Activated CD4-positive, alpha-beta T cell treated with anti-CD3 and anti-CD28 coated beads for 36 hours (primary cell): ENCODE results near the gene ZBTB42. TPM values are rescaled to one million over a fixed set of nuclear protein-coding genes. Genes with fewer than 3 reads are reported as not detected.
"Not testable (repeated sequence)": the region's sequence is repeated elsewhere in the genome, so short reads cannot be mapped to it uniquely, and the experiment has no call there.

Experiments
- ATAC-seq: fragments of 200-7000 bp; cut with Tn5 transposase; one replicate; pipeline ENCODE4 v1.10.0; 2021; ENCODE audit warnings: mild to moderate bottlenecking, moderate library complexity
- CTCF ChIA-PET: fragments of 350-600 bp; sonication (Branson Sonifier 250); formaldehyde crosslinking; loops from one replicate; lab custom pipeline; 2021; ENCODE audit warnings: antibody characterized with exemption; lab: Charles Lee
- POLR2A ChIA-PET: fragments of 350-600 bp; sonication (Branson Sonifier 250); formaldehyde crosslinking; loops from one replicate; lab custom pipeline; 2021; ENCODE audit warnings: antibody characterized with exemption, inconsistent platforms; lab: Charles Lee
- DNase-seq: peaks from one replicate; pipeline ENCODE4 v3.0.0-alpha.2; 2020
- H3K27ac Mint-ChIP-seq: one replicate; pipeline ENCODE4 v1.8.0; 2021; ENCODE audit warnings: mixed read lengths
- H3K27me3 Mint-ChIP-seq: one replicate; pipeline ENCODE4 v1.8.0; 2021; ENCODE audit warnings: mixed read lengths
- H3K36me3 Mint-ChIP-seq: one replicate; pipeline ENCODE4 v1.8.0; 2021; ENCODE audit warnings: low read depth, mixed read lengths
- H3K4me1 Mint-ChIP-seq: one replicate; pipeline ENCODE4 v1.8.0; 2021; ENCODE audit warnings: mixed read lengths
- H3K4me3 Mint-ChIP-seq: one replicate; pipeline ENCODE4 v1.8.0; 2021; ENCODE audit warnings: mild to moderate bottlenecking, moderate library complexity, mixed read lengths
- H3K9me3 Mint-ChIP-seq: one replicate; pipeline ENCODE4 v1.8.0; 2021; ENCODE audit warnings: low read depth, mixed read lengths
- intact Hi-C, 2 experiments: fragments of 100-400 bp; cut with DNase I in 1 of 2; cut with micrococcal nuclease in 1 of 2; formaldehyde crosslinking; loops; one replicate each; pipeline versions ENCODE4 v1.14.2 to v1.15.1; 2022 to 2024; cut with DNase I, micrococcal nuclease
- total RNA-seq, 2 experiments: library from RNA; stranded (reverse); gene quantifications; one replicate each; pipeline ENCODE4 v1.2.3, GENCODE V29; 2021

The ZBTB42 gene
- total RNA-seq, 2 experiments from 2014 or later = 1.5 to 2.0 TPM

- intact Hi-C loops = no loop called here
- Mint-ChIP-seq H3K9me3 (no peaks in the 10 kb centered on the region), H3K27ac (no peak overlapping the region), H3K36me3 (no peaks in the 10 kb centered on the region), H3K4me1 (peaks cover 10% of the 10 kb centered on the region), H3K27me3 (no peaks in the 10 kb centered on the region), H3K4me3 (no peak overlapping the region)
- no peak for ATAC-seq
- DNase-seq = no peak
- ChIA-PET POLR2A (no interaction called here), CTCF (no interaction called here)
These were observed 5.2 kb downstream of the ZBTB42 start for GRCh38 chr14:104805941-104806624.

- DNase-seq = no peak
- CTCF ChIA-PET = no interaction called here
- no peak overlapping the region for H3K27ac Mint-ChIP-seq
- H3K27me3 Mint-ChIP-seq = no peaks in the 10 kb centered on the region
- peaks cover 6% of the 10 kb centered on the region for H3K4me1 Mint-ChIP-seq
- no peak overlapping the region for H3K4me3 Mint-ChIP-seq
- intact Hi-C loops = no loop called here
- POLR2A ChIA-PET = no interaction called here
- H3K9me3 Mint-ChIP-seq = no peaks in the 10 kb centered on the region
- H3K36me3 Mint-ChIP-seq = no peaks in the 10 kb centered on the region
- ATAC-seq = no peak
These were observed 5.9 kb downstream of the ZBTB42 start for GRCh38 chr14:104806625-104807465.

- Mint-ChIP-seq H3K27me3 (no peaks in the 10 kb centered on the region), H3K4me1 (no peaks in the 10 kb centered on the region), H3K36me3 (no peaks in the 10 kb centered on the region), H3K27ac (no peak overlapping the region), H3K9me3 (no peaks in the 10 kb centered on the region), H3K4me3 (no peak overlapping the region)
- ATAC-seq (no peak), DNase-seq (no peak)
- CTCF ChIA-PET = no interaction called here
- intact Hi-C loops = no loop called here
- POLR2A ChIA-PET = interaction anchor here (0.6 kb wide), 1 partner anchor 45 kb away, joined by 6 read pairs; no protein-coding TSS in a partner anchor
These were observed 7.6 kb downstream of the ZBTB42 start for GRCh38 chr14:104808456-104808855.

GRCh38 chr14:104810316-104810715, 9.4 kb downstream of the ZBTB42 start:
- ATAC-seq (no peak), DNase-seq (no peak)
- H3K36me3 Mint-ChIP-seq = no peaks in the 10 kb centered on the region
- no peak overlapping the region for H3K27ac Mint-ChIP-seq
- intact Hi-C loops = no loop called here
- POLR2A ChIA-PET = no interaction called here
- no peaks in the 10 kb centered on the region for H3K9me3 Mint-ChIP-seq
- H3K27me3 Mint-ChIP-seq = no peaks in the 10 kb centered on the region
- H3K4me3 Mint-ChIP-seq = no peak overlapping the region
- H3K4me1 Mint-ChIP-seq = peaks cover 10% of the 10 kb centered on the region
- CTCF ChIA-PET = no interaction called here

GRCh38 chr14:104813286-104813685, 12.4 kb downstream of the ZBTB42 start:
- ChIA-PET POLR2A (interaction anchor here (0.6 kb wide), 1 partner anchor 31 kb away, joined by 9 read pairs; no protein-coding TSS in a partner anchor), CTCF (interaction anchor here (0.7 to 1.3 kb wide), 4 partner anchors 15 to 162 kb away, joined by 3 read pairs; no protein-coding TSS in a partner anchor)
- no peak overlapping the region for H3K4me3 Mint-ChIP-seq
- no peak overlapping the region for H3K27ac Mint-ChIP-seq
- intact Hi-C loops = no loop called here
- H3K4me1 Mint-ChIP-seq = peaks cover 10% of the 10 kb centered on the region
- H3K27me3 Mint-ChIP-seq = no peaks in the 10 kb centered on the region
- no peaks in the 10 kb centered on the region for H3K9me3 Mint-ChIP-seq
- H3K36me3 Mint-ChIP-seq = peaks cover 8% of the 10 kb centered on the region
- no peak for DNase-seq
- ATAC-seq = no peak

DNA sequence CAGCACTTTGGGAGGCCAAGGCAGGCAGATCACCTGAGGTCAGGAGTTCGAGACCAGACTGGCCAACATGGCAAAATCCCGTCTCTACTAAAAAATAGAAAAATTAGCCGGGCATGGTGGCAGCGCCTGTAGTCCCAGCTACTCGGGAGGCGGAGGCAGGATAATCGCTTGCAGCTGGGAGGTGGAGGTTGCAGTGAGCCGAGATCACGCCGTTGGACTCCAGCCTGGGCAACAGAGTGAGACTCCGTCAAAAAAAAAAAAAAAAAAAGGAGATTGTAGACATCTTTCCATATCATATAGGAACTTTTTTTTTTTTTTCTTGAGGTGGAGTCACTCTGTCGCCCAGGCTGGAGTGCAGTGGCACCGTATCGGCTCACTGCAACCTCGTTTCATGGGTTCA, 13.8 kb downstream of the ZBTB42 start:
- H3K9me3 Mint-ChIP-seq, CTCF ChIA-PET, H3K27me3 Mint-ChIP-seq, intact Hi-C loops, DNase-seq, ATAC-seq, H3K4me1 Mint-ChIP-seq: not testable (repeated sequence)
- Mint-ChIP-seq H3K4me3 (peak overlapping the region; percentile 90), H3K36me3 (peaks cover 10% of the 10 kb centered on the region), H3K27ac (peak overlapping the region; percentile 89)
- POLR2A ChIA-PET = interaction anchor here (0.7 kb wide), 1 partner anchor 16 kb away, joined by 4 read pairs; no protein-coding TSS in a partner anchor

- Mint-ChIP-seq H3K9me3 (no peaks in the 10 kb centered on the region), H3K4me1 (peaks cover 10% of the 10 kb centered on the region), H3K4me3 (peak overlapping the region; percentile 90), H3K36me3 (peaks cover 10% of the 10 kb centered on the region), H3K27me3 (no peaks in the 10 kb centered on the region), H3K27ac (peak overlapping the region; percentile 93)
- intact Hi-C loops = no loop called here
- POLR2A ChIA-PET = no interaction called here
- no peak for ATAC-seq
- DNase-seq = no peak
- CTCF ChIA-PET = no interaction called here
These were observed 15.6 kb downstream of the ZBTB42 start for GRCh38 chr14:104816616-104816884.

DNA sequence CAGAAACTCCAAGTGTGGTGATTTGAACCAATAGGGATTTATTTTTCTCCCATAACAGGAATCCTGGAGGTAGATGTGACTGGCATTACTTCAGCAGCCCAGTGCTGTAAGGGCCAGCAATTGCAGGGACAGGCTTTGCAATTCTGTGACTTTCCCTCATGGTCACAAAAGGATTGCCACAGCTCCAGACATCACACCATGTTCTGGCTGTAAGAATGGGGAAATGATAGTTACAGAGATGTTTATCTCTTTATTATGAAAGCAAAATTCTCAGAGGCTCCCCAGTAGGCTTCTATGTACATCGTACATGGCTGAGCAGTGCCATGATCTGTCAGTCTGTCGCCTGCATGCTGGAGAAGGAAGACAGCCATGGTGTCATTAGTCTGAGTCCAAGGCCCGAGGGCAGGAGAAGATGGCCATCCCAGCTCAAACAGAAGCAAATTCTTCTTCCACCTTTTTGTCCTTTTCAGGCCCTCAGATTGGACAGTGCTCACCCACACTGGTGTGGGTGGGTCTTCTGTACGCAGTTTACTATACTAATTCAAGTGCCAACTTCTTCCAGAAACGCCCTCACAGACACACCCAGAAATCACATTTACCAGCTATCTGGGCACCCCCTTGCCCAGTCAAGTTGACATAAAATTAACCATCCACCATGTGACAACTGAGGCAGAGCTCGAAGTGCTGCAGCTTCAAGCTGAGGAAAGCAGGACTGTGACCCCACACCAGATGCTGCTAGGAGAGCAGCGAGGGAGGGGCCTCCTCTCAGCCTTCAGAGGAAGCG, 17.2 kb downstream of the ZBTB42 start:
- Mint-ChIP-seq H3K27ac (no peak overlapping the region), H3K9me3 (no peaks in the 10 kb centered on the region), H3K36me3 (peaks cover 10% of the 10 kb centered on the region), H3K27me3 (no peaks in the 10 kb centered on the region), H3K4me1 (peaks cover 10% of the 10 kb centered on the region), H3K4me3 (no peak overlapping the region)
- CTCF ChIA-PET = interaction anchor here (0.7 to 1.7 kb wide), 5 partner anchors 9 to 66 kb away, joined by 3 to 5 read pairs (median 3); partner anchors contain the start of gene SIVA1
- POLR2A ChIA-PET = interaction anchor here (0.7 kb wide), 1 partner anchor 162 kb away, joined by 3 read pairs; no protein-coding TSS in a partner anchor
- ATAC-seq (no peak), DNase-seq (no peak)
- intact Hi-C loops = no loop called here

DNA sequence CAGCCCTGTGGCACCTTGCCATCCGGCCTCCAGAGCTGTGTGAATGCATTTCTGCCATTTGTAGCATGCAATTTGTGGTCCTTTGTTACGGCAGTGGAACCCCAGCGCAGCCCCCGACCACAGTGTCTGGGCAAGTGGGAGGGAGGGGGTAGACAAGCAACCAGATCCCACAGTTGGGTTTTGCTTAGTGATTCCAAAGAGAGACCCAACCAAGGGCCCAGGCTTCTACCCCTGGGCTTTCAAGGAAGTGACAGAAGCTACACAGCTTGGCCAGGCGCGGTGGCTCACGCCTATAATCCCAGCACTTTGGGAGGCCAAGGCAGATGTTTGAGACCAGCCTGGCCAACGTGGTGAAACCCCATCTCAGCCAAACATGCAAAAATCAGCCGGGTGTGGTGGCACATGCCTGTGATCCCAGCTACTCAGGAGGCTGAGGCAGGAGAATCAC, 17.8 kb downstream of the ZBTB42 start:
- peaks cover 8% of the 10 kb centered on the region for H3K4me1 Mint-ChIP-seq
- H3K27ac Mint-ChIP-seq = no peak overlapping the region
- peaks cover 10% of the 10 kb centered on the region for H3K36me3 Mint-ChIP-seq
- no peak for DNase-seq
- no peak for ATAC-seq
- ChIA-PET POLR2A (no interaction called here), CTCF (interaction anchor here (0.9 to 1.7 kb wide), 4 partner anchors 8 to 66 kb away, joined by 3 to 5 read pairs (median 4); no protein-coding TSS in a partner anchor)
- H3K4me3 Mint-ChIP-seq = no peak overlapping the region
- no peaks in the 10 kb centered on the region for H3K9me3 Mint-ChIP-seq
- intact Hi-C loops = no loop called here
- H3K27me3 Mint-ChIP-seq = no peaks in the 10 kb centered on the region

- Mint-ChIP-seq H3K36me3 (peaks cover 10% of the 10 kb centered on the region), H3K27ac (no peak overlapping the region), H3K9me3 (peaks cover under 1% of the 10 kb centered on the region), H3K4me1 (peaks cover 4% of the 10 kb centered on the region), H3K4me3 (no peak overlapping the region), H3K27me3 (peaks cover under 1% of the 10 kb centered on the region)
- ATAC-seq (no peak), DNase-seq (no peak)
- POLR2A ChIA-PET = no interaction called here
- CTCF ChIA-PET = interaction anchor here (0.6 to 1.7 kb wide), 3 partner anchors 51 to 86 kb away, joined by 3 to 5 read pairs (median 4); no protein-coding TSS in a partner anchor
- intact Hi-C loops = no loop called here
These were observed 18.5 kb downstream of the ZBTB42 start for GRCh38 chr14:104819361-104819781.

DNA sequence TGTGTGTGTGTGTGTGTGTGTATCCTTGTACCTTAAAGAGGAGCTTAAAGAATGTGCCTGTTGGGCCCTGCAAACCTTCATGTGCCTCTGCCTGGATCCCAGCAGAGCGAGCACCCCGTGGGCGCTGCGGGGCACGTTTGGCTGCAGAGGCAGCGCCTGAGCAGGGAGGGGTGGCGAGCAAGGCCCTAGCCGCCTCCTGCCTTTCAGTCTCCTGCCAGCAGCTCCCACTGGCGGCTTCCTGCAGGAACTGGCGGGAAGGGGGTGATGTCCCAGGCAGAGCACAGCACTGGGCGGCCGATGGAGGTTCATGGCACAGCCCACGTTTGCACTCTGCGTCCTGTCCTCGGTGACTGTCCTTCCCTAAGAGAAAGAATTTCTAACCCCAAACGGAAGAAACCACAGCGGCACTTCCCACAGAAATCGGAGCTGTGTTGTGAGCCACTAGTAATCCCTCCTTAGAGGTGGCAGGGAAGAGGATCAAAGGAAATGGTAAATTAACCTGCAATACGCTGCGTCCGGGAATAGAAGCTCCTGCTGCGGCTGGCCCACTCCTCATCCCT, 19.8 kb downstream of the ZBTB42 start:
- ATAC-seq (no peak), DNase-seq (no peak)
- Mint-ChIP-seq H3K4me3 (no peak overlapping the region), H3K27me3 (peaks cover 11% of the 10 kb centered on the region), H3K36me3 (peaks cover 10% of the 10 kb centered on the region), H3K4me1 (peaks cover 3% of the 10 kb centered on the region), H3K9me3 (peaks cover 6% of the 10 kb centered on the region), H3K27ac (no peak overlapping the region)
- POLR2A ChIA-PET = no interaction called here
- CTCF ChIA-PET = interaction anchor here (0.7 kb wide), 1 partner anchor 24 kb away, joined by 3 read pairs; no protein-coding TSS in a partner anchor
- intact Hi-C loops = no loop called here
